ENCODE results near the gene PHC2.
"Not testable (repeated sequence)": the region's sequence is repeated elsewhere in the genome, so short reads cannot be mapped to it uniquely, and the experiment has no call there.

DNA sequence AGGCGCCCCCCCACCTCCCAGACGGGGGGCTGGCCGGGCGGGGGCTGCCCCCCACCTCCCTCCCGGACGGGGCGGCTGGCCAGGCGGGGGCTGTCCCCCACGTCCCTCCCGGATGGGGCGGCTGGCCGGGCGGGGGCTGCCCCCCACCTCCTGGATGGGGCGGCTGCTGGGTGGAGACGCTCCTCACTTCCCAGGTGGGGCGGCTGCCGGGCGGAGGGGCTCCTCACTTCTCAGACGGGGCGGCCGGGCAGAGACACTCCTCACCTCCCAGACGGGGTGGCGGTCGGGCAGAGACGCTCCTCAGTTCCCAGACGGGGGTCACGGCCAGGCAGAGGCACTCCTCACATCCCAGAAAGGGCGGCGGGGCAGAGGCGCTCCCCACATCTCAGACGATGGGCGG is 121.5 kb downstream of the PHC2 start:
- not testable (repeated sequence) for TF ChIP-seq CTCF, POLR2A (IDR thresholded peaks at IDR 0.05)
